Gastrocnemius medialis (tissue), 4 donors: ENCODE results near the gene CTNNA2. TPM values are rescaled to one million over a fixed set of nuclear protein-coding genes. Genes with fewer than 3 reads are reported as not detected.

ENCODE experiments used
- ATAC-seq, 2 donors: fragments of 150-250 bp; one replicate each; pipeline ENCODE4 v1.9.1; 2016
- DNase-seq, 2 donors: peaks; one replicate each; pipeline ENCODE4 v3.0.0-alpha.2; 2019
- H3K27ac ChIP-seq, 4 donors: fragments of 200-600 bp; sonication (generic); 1 replicate in 1 of 4; 2 replicates in 3 of 4; pipeline ENCODE4 v1.5.1; 2016 to 2018; ENCODE audit warnings: mild to moderate bottlenecking in 2 of 4, moderate library complexity in 1 of 4
- H3K27me3 ChIP-seq, 3 donors: fragments of 200-600 bp; sonication (generic) in 2 of 3; 1 replicate in 1 of 3; 2 replicates in 2 of 3; pipeline versions ENCODE4 v1.5.1 to v1.6.0; 2016 to 2019; ENCODE audit warnings: mild to moderate bottlenecking in 1 of 3, moderate library complexity in 1 of 3
- H3K36me3 ChIP-seq, 2 donors: fragments of 200-600 bp; sonication (generic) in 1 of 2; one replicate each; pipeline ENCODE4 v1.5.1; 2017 to 2018
- H3K4me1 ChIP-seq, 2 donors: fragments of 200-600 bp; sonication (generic) in 1 of 2; one replicate each; pipeline ENCODE4 v1.5.1; 2016 to 2017; ENCODE audit warnings: mild to moderate bottlenecking in 2 of 2
- H3K4me3 ChIP-seq, 4 donors: fragments of 200-600 bp; sonication (generic) in 3 of 4; 1 replicate in 1 of 4; 2 replicates in 3 of 4; pipeline ENCODE4 v1.5.1; 2016 to 2019; ENCODE audit warnings: mild to moderate bottlenecking in 2 of 4
- H3K9me3 ChIP-seq, 3 donors: fragments of 200-600 bp; sonication (generic) in 2 of 3; 1 replicate in 1 of 3; 2 replicates in 2 of 3; pipeline ENCODE4 v1.5.1; 2016 to 2019
- CTCF ChIP-seq, 5 experiments: fragments of 450-650 bp in 3 of 5; fragments of 200-600 bp in 2 of 5; sonication (generic) in 2 of 5; IDR thresholded peaks in 4 of 5; conservative IDR thresholded peaks in 1 of 5; 1 replicate in 4 of 5; 2 replicates in 1 of 5; pipeline ENCODE4 v1.5.1; 2016 to 2019; ENCODE audit warnings: antibody characterized with exemption in 5 of 5, mild to moderate bottlenecking in 3 of 5, moderate library complexity in 3 of 5
- POLR2A ChIP-seq, 2 donors: fragments of 450-650 bp; IDR thresholded peaks; one replicate each; pipeline ENCODE4 v1.6.1; 2017; ENCODE audit warnings: antibody characterized with exemption in 2 of 2, mild to moderate bottlenecking in 2 of 2, moderate library complexity in 2 of 2
- in situ Hi-C, 4 donors: fragments of 200-750 bp; cut with MboI; loops; one replicate each; pipeline versions ENCODE4 v1.15.0 to v1.8.0; 2017; ENCODE audit warnings: low sequenced_read_pairs in 4 of 4
- intact Hi-C: fragments of 100-400 bp; cut with DNase I; formaldehyde crosslinking; loops from one replicate; pipeline ENCODE4 v1.15.1; 2023; ENCODE audit warnings: low total_unique reads
- total RNA-seq, 4 donors: library from RNA; depleted of rRNA; stranded (reverse); fragments of >200 nt; gene quantifications; one replicate each; pipeline versions ENCODE4 v1.1.0 to v1.2.3, GENCODE V29; 2016

CTNNA2 gene
- total RNA-seq, 4 donors from 2014 or later = not detected

GRCh38 chr2:80102026-80102425, 589.2 kb downstream of the CTNNA2 start:
- Histone ChIP-seq H3K36me3 (no peaks in the 10 kb centered on the region), H3K27ac (no peak overlapping the region), H3K4me3 (no peak overlapping the region), H3K27me3 (no peaks in the 10 kb centered on the region), H3K9me3 (no peaks in the 10 kb centered on the region), H3K4me1 (no peaks in the 10 kb centered on the region)
- no peak for DNase-seq
- no peak for ATAC-seq
- intact Hi-C loops (no loop called here), in situ Hi-C loops (no loop called here)
- TF ChIP-seq CTCF (IDR thresholded peaks at IDR 0.05 in 4 of 5, conservative IDR thresholded peaks at IDR 0.05 in 1 of 5) (no peak), POLR2A (IDR thresholded peaks at IDR 0.05) (no peak)

- H3K36me3 ChIP-seq = no peaks in the 10 kb centered on the region
- DNase-seq = no peak
- H3K27ac ChIP-seq = no peak overlapping the region
- H3K4me1 ChIP-seq = no peaks in the 10 kb centered on the region
- no peaks in the 10 kb centered on the region for H3K27me3 ChIP-seq
- no peak overlapping the region for H3K4me3 ChIP-seq
- in situ Hi-C loops = no loop called here
- no peak for ATAC-seq
- no peaks in the 10 kb centered on the region for H3K9me3 ChIP-seq
- intact Hi-C loops = no loop called here
- TF ChIP-seq CTCF (IDR thresholded peaks at IDR 0.05 in 4 of 5, conservative IDR thresholded peaks at IDR 0.05 in 1 of 5) (no peak), POLR2A (IDR thresholded peaks at IDR 0.05) (no peak)
Observed at GRCh38 chr2:80105015-80105640, 592.3 kb downstream of the CTNNA2 start.

- H3K36me3 ChIP-seq = no peaks in the 10 kb centered on the region
- in situ Hi-C loops = no loop called here
- H3K27me3 ChIP-seq = no peaks in the 10 kb centered on the region
- TF ChIP-seq CTCF (IDR thresholded peaks at IDR 0.05 in 4 of 5, conservative IDR thresholded peaks at IDR 0.05 in 1 of 5) = no peak
- TF ChIP-seq POLR2A (IDR thresholded peaks at IDR 0.05) = no peak
- no peaks in the 10 kb centered on the region for H3K4me1 ChIP-seq
- H3K27ac ChIP-seq = no peak overlapping the region
- no peak for ATAC-seq
- no peak overlapping the region for H3K4me3 ChIP-seq
- DNase-seq = no peak
- H3K9me3 ChIP-seq = no peaks in the 10 kb centered on the region
- intact Hi-C loops = no loop called here
Observed at GRCh38 chr2:80111185-80111584, 598.3 kb downstream of the CTNNA2 start.

- in situ Hi-C loops (no loop called here), intact Hi-C loops (no loop called here)
Observed at GRCh38 chr2:80112790-80113189, 599.9 kb downstream of the CTNNA2 start.

More at GRCh38 chr2:80112790-80113189, 599.9 kb downstream of the CTNNA2 start:
- Histone ChIP-seq H3K36me3 (no peaks in the 10 kb centered on the region), H3K27ac (no peak overlapping the region), H3K4me1 (no peaks in the 10 kb centered on the region), H3K27me3 (no peaks in the 10 kb centered on the region), H3K9me3 (no peaks in the 10 kb centered on the region), H3K4me3 (no peak overlapping the region)
- TF ChIP-seq POLR2A (IDR thresholded peaks at IDR 0.05) (no peak), CTCF (IDR thresholded peaks at IDR 0.05 in 4 of 5, conservative IDR thresholded peaks at IDR 0.05 in 1 of 5) (no peak)
- DNase-seq (no peak), ATAC-seq (no peak)
